ENCODE data around the gene FAM237B.
"Not testable (repeated sequence)": the region's sequence is repeated elsewhere in the genome, so short reads cannot be mapped to it uniquely, and the experiment has no call there.

The FAM237B gene

GRCh38 chr7:90345016-90345415 lies 23.9 kb upstream of the FAM237B start:
- no peak for TF ChIP-seq CTCF (conservative IDR thresholded peaks at IDR 0.05)
- H3K27ac ChIP-seq: peak overlapping the region; percentile 85

- H3K27ac ChIP-seq: no peak overlapping the region
- TF ChIP-seq CTCF (conservative IDR thresholded peaks at IDR 0.05): no peak
These were observed 16.0 kb upstream of the FAM237B start for GRCh38 chr7:90337106-90337505.

- not testable (repeated sequence) for H3K27ac ChIP-seq
These were observed 13.8 kb upstream of the FAM237B start for GRCh38 chr7:90334926-90335325.

DNA sequence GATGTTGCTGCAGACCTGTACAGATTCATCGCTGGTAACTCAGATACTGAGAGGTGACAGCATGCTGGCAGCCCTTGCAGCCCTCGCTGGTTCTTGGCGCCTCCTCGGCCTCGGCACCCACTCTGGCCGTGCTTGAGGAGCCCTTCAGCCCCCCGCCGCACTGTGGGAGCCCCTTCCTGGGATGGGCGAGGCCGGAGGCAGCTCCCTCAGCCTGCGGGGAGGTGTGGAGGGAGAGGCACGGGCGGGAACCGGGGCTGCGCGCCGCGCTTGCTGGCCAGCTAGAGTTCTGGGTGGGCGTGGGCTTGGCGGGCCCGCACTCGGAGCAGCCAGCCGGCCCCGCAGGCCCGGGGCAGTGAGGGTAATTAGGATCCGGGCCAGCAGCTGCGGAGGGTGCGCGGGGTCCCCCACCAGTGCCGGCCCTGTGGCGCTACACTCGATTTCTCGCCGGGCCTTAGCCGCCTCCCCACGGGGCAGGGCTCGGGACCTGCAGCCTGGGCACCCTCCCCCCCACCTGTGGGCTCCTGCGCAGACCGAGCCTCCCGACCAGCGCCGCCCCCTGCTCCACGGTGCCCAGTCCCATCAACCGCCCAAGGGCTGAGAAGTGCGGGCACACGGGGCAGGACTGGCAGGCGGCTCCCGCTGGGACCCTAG lies 13.2 kb upstream of the FAM237B start:
- no peak overlapping the region for H3K27ac ChIP-seq
- TF ChIP-seq CTCF (conservative IDR thresholded peaks at IDR 0.05): no peak

DNA sequence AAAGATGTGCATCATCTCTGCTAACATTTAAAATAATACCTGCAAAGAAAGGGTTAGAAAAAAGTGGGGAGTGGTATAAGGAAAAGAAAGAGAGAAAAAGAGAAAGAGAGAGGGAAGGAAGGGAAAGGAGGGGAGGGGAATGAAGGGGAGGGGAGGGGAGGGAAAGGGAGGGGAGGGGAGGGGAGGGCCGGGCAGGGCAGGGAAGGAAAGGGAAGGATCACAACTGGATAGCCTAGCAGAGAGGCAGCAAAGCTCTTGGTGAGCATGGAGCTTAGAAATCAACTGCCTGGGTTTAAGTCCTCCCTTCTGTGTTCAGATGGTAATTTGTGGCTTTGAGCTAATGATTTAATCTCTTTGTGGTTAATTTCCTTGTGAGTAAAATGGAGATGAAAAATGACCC lies 5.4 kb upstream of the FAM237B start:
- H3K27ac ChIP-seq: no peak overlapping the region
- TF ChIP-seq CTCF (conservative IDR thresholded peaks at IDR 0.05): no peak

DNA sequence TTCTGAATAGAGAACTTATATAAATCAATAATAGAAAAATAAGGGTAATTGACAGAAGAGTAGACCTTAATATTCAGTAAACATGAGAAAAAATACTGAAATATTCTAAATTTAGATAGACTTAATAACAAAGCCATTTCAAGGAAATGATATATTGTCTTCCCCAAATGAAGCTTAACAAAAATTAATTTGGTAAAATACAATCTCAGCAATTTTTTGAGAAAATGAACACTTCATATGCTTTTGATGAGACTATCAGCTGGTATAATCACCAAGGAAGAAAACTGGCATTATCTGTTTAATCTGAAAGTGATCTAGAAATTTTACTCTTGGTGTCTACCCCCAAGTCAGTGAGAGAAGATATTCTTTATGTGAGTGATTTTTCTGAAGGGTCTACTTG lies 1.7 kb upstream of the FAM237B start:
- H3K27ac ChIP-seq: no peak overlapping the region
- TF ChIP-seq CTCF (conservative IDR thresholded peaks at IDR 0.05): no peak

DNA sequence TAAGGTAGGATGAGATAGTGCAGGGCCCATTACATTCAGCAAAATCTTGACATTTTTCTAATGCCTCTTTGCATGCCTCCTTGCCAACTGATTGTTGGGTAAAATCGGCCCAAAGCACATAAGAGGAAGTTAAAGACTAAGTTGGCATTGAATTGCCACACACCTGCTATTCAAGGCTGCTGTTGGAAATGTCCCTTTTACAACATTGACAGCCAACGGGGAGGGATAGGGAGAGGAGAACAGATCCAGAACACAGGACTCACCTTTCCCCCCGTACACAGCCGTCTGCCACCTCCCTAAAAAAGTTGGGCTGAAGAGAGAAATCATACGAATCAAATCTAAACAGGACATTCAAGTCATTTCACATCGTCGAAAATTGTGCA lies 695 bp downstream of the FAM237B start:
- TF ChIP-seq CTCF (conservative IDR thresholded peaks at IDR 0.05): no peak
- no peak overlapping the region for H3K27ac ChIP-seq

DNA sequence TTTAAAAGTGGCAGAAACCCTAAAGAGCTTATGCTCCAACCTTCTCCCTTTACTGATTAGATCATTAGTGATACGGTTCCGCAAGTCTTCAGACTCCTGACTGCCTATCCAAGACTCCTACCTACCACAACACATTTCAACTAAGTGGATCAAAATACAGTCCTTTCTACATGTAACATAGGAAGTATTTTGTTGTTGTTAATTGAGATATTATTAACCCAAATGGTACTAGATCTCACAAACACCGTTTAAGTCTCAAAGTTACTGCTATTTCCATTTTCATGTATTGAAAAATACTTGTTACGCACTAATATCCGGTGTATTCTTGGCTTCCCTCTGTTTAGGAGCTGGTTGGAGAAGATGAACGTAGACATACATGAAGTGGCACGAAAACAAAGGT lies 1.1 kb downstream of the FAM237B start:
- H3K27ac ChIP-seq: no peak overlapping the region
- TF ChIP-seq CTCF (conservative IDR thresholded peaks at IDR 0.05): no peak
